Measurements from ENCODE around the gene PPEF1.
A peak's percentile ranks its signal among the peaks of the same experiment; 100 is the strongest.
"Not testable (repeated sequence)": the region's sequence is repeated elsewhere in the genome, so short reads cannot be mapped to it uniquely, and the experiment has no call there.

PPEF1 gene

DNA sequence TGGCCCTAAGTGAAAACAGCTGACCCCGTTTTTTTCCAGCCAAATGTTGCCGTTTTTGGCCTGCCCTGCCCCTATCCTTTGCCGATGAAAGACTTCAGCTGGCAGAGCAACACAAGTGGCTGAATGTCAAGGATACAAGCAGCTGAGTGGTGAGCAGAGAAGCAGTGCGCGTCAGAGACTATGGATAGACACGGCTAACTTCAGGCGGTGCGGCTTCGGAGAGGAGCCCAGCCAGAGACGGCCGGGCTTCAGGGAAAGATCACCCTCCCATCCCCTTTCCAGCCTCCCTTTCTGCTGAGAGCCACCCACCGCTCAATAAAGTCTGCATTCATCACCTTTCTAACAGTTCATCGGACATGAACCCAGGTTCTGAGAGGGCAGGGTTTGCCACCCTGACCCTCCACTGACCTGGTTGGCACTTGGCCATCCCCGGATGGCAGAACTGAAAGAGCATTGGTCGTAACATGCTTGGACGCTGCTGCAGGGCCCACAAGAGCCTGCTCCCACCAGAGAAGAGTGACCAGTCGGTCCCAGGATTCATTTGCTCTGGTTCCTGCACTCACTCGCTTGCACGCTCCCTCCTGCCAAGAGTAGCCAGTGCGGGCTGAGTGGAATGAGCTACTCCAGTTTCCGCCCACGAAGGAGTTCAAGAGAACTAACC, 125.8 kb downstream of the PPEF1 start:
- DNase-seq (ENCODE audit: low read depth): no peak
- TF ChIP-seq CTCF (IDR thresholded peaks at IDR 0.05; ENCODE audit: insufficient read depth, low read depth, low read length, missing control alignments): no peak
- no peak overlapping the region for H3K4me3 ChIP-seq (ENCODE audit: low read length)

DNA sequence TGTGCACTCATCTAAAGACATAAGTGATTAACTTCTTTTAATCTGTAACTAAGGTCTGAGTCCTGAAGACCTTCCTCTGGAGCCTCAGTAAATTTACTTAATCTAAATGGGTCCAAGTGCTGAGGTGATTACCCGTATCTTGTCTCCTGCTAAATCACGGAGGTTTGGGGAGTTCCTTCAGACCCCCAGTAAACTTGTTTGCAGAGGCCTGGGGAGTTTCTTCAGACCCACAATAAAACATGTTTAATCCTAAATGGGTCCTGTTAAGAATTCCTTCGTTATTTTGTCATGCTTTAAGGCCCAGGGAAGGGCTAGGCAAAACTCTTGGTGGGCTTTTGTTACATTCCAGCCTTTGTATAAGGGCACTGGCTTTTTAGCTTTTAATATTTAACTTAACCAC, 140.5 kb downstream of the PPEF1 start:
- DNase-seq (ENCODE audit: low read depth); H3K4me3 ChIP-seq (ENCODE audit: low read length): not testable (repeated sequence)

GRCh38 chrX:18855919-18856644, 148.6 kb downstream of the PPEF1 start:
- no peak overlapping the region for H3K4me3 ChIP-seq (ENCODE audit: low read length)
- TF ChIP-seq CTCF (IDR thresholded peaks at IDR 0.05; ENCODE audit: insufficient read depth, low read depth, low read length, missing control alignments): no peak
- peak; percentile 4 for DNase-seq (ENCODE audit: low read depth)

GRCh38 chrX:18856645-18856997, 149.2 kb downstream of the PPEF1 start:
- no peak for DNase-seq (ENCODE audit: low read depth)
- TF ChIP-seq CTCF (IDR thresholded peaks at IDR 0.05; ENCODE audit: insufficient read depth, low read depth, low read length, missing control alignments): no peak
- H3K4me3 ChIP-seq (ENCODE audit: low read length): no peak overlapping the region

DNA sequence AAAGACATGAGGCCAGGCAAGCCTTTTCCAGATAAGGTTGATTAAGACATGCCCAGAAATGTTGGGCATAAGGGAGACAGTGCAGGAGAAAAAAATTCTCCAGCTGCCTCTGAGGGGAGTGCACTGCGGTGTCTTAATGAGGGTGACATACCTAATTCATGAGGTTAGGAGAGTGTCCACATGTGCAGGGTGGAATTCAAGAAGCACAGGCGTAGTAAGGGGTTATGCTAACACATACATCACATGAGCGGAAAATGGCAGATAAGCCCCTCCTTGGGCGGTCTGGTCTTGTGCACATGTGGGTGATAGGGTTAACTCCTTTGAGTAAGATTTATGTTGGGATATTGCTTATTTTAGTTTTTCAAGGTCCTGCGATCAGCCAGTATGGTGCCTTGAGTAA, 154.1 kb downstream of the PPEF1 start:
- H3K4me3 ChIP-seq (ENCODE audit: low read length): no peak overlapping the region
- no peak for TF ChIP-seq CTCF (IDR thresholded peaks at IDR 0.05; ENCODE audit: insufficient read depth, low read depth, low read length, missing control alignments)
- DNase-seq (ENCODE audit: low read depth): no peak

DNA sequence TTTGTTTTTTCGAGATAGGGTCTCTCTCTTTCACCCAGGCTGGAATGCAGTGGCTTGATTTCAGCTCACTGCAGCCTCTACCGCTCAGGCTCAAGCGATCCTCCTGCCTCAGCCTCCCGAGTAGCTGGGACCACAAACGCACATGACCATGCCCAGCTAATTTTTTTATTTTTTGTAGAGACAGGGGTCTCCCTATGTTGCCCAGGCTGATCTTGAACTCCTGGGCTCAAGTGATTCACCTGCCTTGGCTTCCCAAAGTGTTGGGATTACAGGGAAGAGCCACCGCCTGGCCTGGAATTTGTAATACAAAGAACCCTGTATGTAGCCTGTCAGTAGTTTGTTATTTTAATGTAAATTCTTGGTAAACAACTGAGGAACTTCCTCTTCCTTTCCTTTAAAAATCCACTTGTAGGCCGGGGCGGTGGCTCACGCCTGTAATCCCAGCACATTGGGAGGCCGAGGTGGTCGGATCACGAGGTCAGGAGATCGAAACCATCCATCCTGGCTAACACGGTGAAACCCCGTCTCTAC, 157.0 kb downstream of the PPEF1 start:
- no peak for TF ChIP-seq CTCF (IDR thresholded peaks at IDR 0.05; ENCODE audit: insufficient read depth, low read depth, low read length, missing control alignments)
- no peak overlapping the region for H3K4me3 ChIP-seq (ENCODE audit: low read length)
- no peak for DNase-seq (ENCODE audit: low read depth)

- H3K4me3 ChIP-seq (ENCODE audit: low read length): no peak overlapping the region
- DNase-seq (ENCODE audit: low read depth): no peak
- no peak for TF ChIP-seq CTCF (IDR thresholded peaks at IDR 0.05; ENCODE audit: insufficient read depth, low read depth, low read length, missing control alignments)
These were observed 163.9 kb downstream of the PPEF1 start for GRCh38 chrX:18871161-18871890.
